ENCODE results near the gene SBF1. TPM values are rescaled to one million over a fixed set of nuclear protein-coding genes. Genes with fewer than 3 reads are reported as not detected.

SBF1 gene
- total RNA-seq, 4 donors from 2014 or later = 56.1 to 121 (median 86.9) TPM

- H3K27ac ChIP-seq (replicated peaks in 1 of 4) = no peak overlapping the region
- H3K9me3 ChIP-seq = no peaks in the 10 kb centered on the region
- H3K4me1 ChIP-seq = peaks cover 19 to 42% (median 36%) of the 10 kb centered on the region in 4 donors
- H3K36me3 ChIP-seq = no peaks in the 10 kb centered on the region
- 85% methylated on average over 11 of the region's 12 CpGs for WGBS
- DNase-seq (ENCODE audit: extremely low spot score) = no peak
- H3K4me3 ChIP-seq = no peak overlapping the region
- intact Hi-C loops (cut with DNase I) = loop anchor here (10.0 kb wide), 1 partner anchor 233 kb away; the partner anchor contains the start of gene TUBGCP6
- TF ChIP-seq POLR2AphosphoS5 (IDR thresholded peaks at IDR 0.05) (no peak), POLR2A (IDR thresholded peaks at IDR 0.05; ENCODE audit: low read depth) (no peak), CTCF (IDR thresholded peaks at IDR 0.05) (no peak), EP300 (IDR thresholded peaks at IDR 0.05) (no peak)
- peaks cover 10 to 46% (median 28%) of the 10 kb centered on the region in 4 donors for H3K27me3 ChIP-seq
These were observed 3.1 kb upstream of the SBF1 start for GRCh38 chr22:50477923-50478322.

GRCh38 chr22:50476868-50477267 lies 2.0 kb upstream of the SBF1 start:
- no peak for DNase-seq (ENCODE audit: extremely low spot score)
- intact Hi-C loops (cut with DNase I) = loop anchor here (10.0 kb wide), 1 partner anchor 232 kb away; the partner anchor contains the start of gene TUBGCP6
- peaks cover 28 to 46% (median 41%) of the 10 kb centered on the region in 4 donors for H3K4me1 ChIP-seq
- WGBS = 88% methylated on average over 6 of the region's 7 CpGs
- no peak overlapping the region for H3K4me3 ChIP-seq
- TF ChIP-seq POLR2A (IDR thresholded peaks at IDR 0.05; ENCODE audit: low read depth) (no peak), EP300 (IDR thresholded peaks at IDR 0.05) (no peak), CTCF (IDR thresholded peaks at IDR 0.05) (no peak), POLR2AphosphoS5 (IDR thresholded peaks at IDR 0.05) (no peak)
- no peak overlapping the region for H3K27ac ChIP-seq (replicated peaks in 1 of 4)
- H3K36me3 ChIP-seq = no peaks in the 10 kb centered on the region
- H3K27me3 ChIP-seq = peaks cover 6 to 35% (median 18%) of the 10 kb centered on the region in 4 donors
- no peaks in the 10 kb centered on the region for H3K9me3 ChIP-seq

- no peak for TF ChIP-seq POLR2AphosphoS5 (IDR thresholded peaks at IDR 0.05)
- TF ChIP-seq EP300 (IDR thresholded peaks at IDR 0.05) = no peak
- TF ChIP-seq CTCF (IDR thresholded peaks at IDR 0.05) = no peak
- TF ChIP-seq POLR2A (IDR thresholded peaks at IDR 0.05; ENCODE audit: low read depth) = no peak
- 84% methylated on average over 6 of the region's 6 CpGs for WGBS
- peak overlapping the region; percentile 80 to 90 (median 88) for H3K27ac ChIP-seq (replicated peaks in 1 of 4)
- H3K9me3 ChIP-seq = no peaks in the 10 kb centered on the region
- H3K4me1 ChIP-seq = peaks cover 37 to 46% (median 42%) of the 10 kb centered on the region in 4 donors
- H3K4me3 ChIP-seq = peak overlapping the region; percentile 84 to 98 (median 94)
- peaks cover 0 to 23% (median 5%) of the 10 kb centered on the region in 4 donors for H3K27me3 ChIP-seq
- no peak for DNase-seq (ENCODE audit: extremely low spot score)
- H3K36me3 ChIP-seq = no peaks in the 10 kb centered on the region
- intact Hi-C loops (cut with DNase I) = loop anchor here (10.0 kb wide), 1 partner anchor 231 kb away; the partner anchor contains the start of gene TUBGCP6
These were observed 792 bp upstream of the SBF1 start for GRCh38 chr22:50475652-50476002.

- TF ChIP-seq POLR2AphosphoS5 (IDR thresholded peaks at IDR 0.05) (peak in 1 of 2 donors; percentile 5), POLR2A (IDR thresholded peaks at IDR 0.05; ENCODE audit: low read depth) (no peak)
- no peak for DNase-seq (ENCODE audit: extremely low spot score)
- Histone ChIP-seq H3K27ac (replicated peaks in 1 of 4) (peak overlapping the region; percentile 85 to 90 (median 90)), H3K36me3 (no peaks in the 10 kb centered on the region), H3K4me3 (peak overlapping the region; percentile 84 to 98 (median 94)), H3K4me1 (peaks cover 51 to 61% (median 58%) of the 10 kb centered on the region in 4 donors), H3K27me3 (peaks cover 0 to 7% (median 0%) of the 10 kb centered on the region in 4 donors), H3K9me3 (no peaks in the 10 kb centered on the region)
- WGBS = 5% methylated on average over 28 of the region's 62 CpGs
- intact Hi-C loops (cut with DNase I) = loop anchor here (5.0 to 10.0 kb wide), 2 partner anchors 33 to 229 kb away; partner anchors contain the start of genes LMF2, NCAPH2 and TUBGCP6
These were observed 772 bp downstream of the SBF1 start for GRCh38 chr22:50473855-50474671.

GRCh38 chr22:50473088-50473487 lies 1.7 kb downstream of the SBF1 start:
- Histone ChIP-seq H3K4me1 (peaks cover 56 to 69% (median 65%) of the 10 kb centered on the region in 4 donors), H3K4me3 (peak overlapping the region; percentile 84 to 98 (median 94)), H3K9me3 (no peaks in the 10 kb centered on the region), H3K36me3 (peaks cover 0 to 4% (median 3%) of the 10 kb centered on the region in 4 donors), H3K27ac (replicated peaks in 1 of 4) (no peak overlapping the region), H3K27me3 (no peaks in the 10 kb centered on the region)
- intact Hi-C loops (cut with DNase I) = loop anchor here (5.0 to 10.0 kb wide), 2 partner anchors 34 to 228 kb away; partner anchors contain the start of genes LMF2, NCAPH2 and TUBGCP6
- WGBS = 72% methylated on average over 6 of the region's 6 CpGs
- TF ChIP-seq POLR2AphosphoS5 (IDR thresholded peaks at IDR 0.05) = no peak
- no peak for TF ChIP-seq CTCF (IDR thresholded peaks at IDR 0.05)
- no peak for TF ChIP-seq POLR2A (IDR thresholded peaks at IDR 0.05; ENCODE audit: low read depth)
- TF ChIP-seq EP300 (IDR thresholded peaks at IDR 0.05) = no peak
- no peak for DNase-seq (ENCODE audit: extremely low spot score)

All from esophagus muscularis mucosa (tissue), 4 donors.